Measurements from ENCODE around the gene IFNL3. TPM values are rescaled to one million over a fixed set of nuclear protein-coding genes. Genes with fewer than 3 reads are reported as not detected.

IFNL3 gene
- total and polyA plus RNA-seq, 4 donors = not detected

DNA sequence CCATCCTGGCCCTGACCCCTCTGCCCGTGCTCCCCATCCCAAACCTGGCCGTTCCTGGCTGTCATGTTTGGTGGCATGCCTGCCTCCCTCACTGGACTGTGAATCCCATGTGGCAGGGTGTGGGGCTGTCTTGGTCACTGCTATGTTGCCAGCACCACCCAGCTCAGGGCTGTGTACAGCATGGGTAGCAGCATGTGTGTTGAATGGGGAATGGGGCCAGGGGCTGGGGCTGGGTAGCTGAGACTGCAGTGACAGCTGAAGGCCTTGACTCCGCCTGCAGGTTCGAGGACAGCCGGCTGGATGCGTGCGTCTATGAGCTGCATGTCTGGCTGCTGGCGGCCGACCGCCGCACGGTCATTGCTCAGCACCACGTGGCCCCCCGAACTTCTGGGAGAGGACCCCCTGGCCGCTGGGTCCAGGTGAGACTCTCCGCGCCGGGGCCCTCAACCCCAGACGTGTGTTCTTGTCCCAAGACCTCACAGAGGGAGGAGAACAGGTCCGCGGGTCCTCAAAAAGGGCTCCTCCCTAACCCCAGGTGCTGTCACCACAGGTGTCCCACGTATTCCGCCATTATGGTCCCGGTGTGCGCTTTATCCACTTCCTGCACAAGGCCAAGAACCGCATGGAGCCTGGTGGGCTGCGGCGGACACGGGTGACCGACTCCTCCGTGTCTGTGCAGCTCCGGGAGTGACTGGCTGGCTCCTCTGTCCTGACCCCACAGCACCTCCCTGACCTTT is 44.6 kb downstream of the IFNL3 start:
- Histone ChIP-seq H3K9ac (ENCODE audit: low read depth in 1 of 2, low read length in 2 of 2) (no peak overlapping the region), H3K27me3 (ENCODE audit: control insufficient read depth in 4 of 4, insufficient read depth in 4 of 4, low read length in 3 of 4) (peaks cover 2 to 20% (median 6%) of the 10 kb centered on the region in 4 donors), H3K4me1 (ENCODE audit: control insufficient read depth in 4 of 4, insufficient read depth in 4 of 4, low read length in 3 of 4) (peaks cover 0 to 8% (median 2%) of the 10 kb centered on the region in 4 donors), H3K36me3 (ENCODE audit: control insufficient read depth in 4 of 4, insufficient read depth in 3 of 4, low read depth in 1 of 4, low read length in 3 of 4) (no peaks in the 10 kb centered on the region), H3K27ac (ENCODE audit: low read depth in 1 of 2, low read length in 2 of 2) (no peak overlapping the region), H3K4me3 (ENCODE audit: low read depth in 1 of 3, low read length in 3 of 3) (no peak overlapping the region), H3K9me3 (ENCODE audit: control insufficient read depth in 4 of 4, low read length in 3 of 4) (no peaks in the 10 kb centered on the region)
- WGBS = 82% methylated on average over 32 of the region's 32 CpGs
- TF ChIP-seq HNF4G (IDR thresholded peaks at IDR 0.05) = no peak
- TF ChIP-seq FOXA1 (IDR thresholded peaks at IDR 0.05) = no peak
- no peak for TF ChIP-seq EGR1 (IDR thresholded peaks at IDR 0.05; ENCODE audit: low read depth in 2 of 2)
- TF ChIP-seq, protein P1, sequence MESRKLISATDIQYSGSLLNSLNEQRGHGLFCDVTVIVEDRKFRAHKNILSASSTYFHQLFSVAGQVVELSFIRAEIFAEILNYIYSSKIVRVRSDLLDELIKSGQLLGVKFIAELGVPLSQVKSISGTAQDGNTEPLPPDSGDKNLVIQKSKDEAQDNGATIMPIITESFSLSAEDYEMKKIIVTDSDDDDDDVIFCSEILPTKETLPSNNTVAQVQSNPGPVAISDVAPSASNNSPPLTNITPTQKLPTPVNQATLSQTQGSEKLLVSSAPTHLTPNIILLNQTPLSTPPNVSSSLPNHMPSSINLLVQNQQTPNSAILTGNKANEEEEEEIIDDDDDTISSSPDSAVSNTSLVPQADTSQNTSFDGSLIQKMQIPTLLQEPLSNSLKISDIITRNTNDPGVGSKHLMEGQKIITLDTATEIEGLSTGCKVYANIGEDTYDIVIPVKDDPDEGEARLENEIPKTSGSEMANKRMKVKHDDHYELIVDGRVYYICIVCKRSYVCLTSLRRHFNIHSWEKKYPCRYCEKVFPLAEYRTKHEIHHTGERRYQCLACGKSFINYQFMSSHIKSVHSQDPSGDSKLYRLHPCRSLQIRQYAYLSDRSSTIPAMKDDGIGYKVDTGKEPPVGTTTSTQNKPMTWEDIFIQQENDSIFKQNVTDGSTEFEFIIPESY (IDR thresholded peaks at IDR 0.05) = no peak
- no peak for TF ChIP-seq FOXA2 (IDR thresholded peaks at IDR 0.05)
- no peak for TF ChIP-seq RAD21 (IDR thresholded peaks at IDR 0.05)
- TF ChIP-seq, protein P2, sequence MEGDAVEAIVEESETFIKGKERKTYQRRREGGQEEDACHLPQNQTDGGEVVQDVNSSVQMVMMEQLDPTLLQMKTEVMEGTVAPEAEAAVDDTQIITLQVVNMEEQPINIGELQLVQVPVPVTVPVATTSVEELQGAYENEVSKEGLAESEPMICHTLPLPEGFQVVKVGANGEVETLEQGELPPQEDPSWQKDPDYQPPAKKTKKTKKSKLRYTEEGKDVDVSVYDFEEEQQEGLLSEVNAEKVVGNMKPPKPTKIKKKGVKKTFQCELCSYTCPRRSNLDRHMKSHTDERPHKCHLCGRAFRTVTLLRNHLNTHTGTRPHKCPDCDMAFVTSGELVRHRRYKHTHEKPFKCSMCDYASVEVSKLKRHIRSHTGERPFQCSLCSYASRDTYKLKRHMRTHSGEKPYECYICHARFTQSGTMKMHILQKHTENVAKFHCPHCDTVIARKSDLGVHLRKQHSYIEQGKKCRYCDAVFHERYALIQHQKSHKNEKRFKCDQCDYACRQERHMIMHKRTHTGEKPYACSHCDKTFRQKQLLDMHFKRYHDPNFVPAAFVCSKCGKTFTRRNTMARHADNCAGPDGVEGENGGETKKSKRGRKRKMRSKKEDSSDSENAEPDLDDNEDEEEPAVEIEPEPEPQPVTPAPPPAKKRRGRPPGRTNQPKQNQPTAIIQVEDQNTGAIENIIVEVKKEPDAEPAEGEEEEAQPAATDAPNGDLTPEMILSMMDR (IDR thresholded peaks at IDR 0.05; ENCODE audit: low read depth, low read length, missing input control) = no peak
- TF ChIP-seq, protein P3, sequence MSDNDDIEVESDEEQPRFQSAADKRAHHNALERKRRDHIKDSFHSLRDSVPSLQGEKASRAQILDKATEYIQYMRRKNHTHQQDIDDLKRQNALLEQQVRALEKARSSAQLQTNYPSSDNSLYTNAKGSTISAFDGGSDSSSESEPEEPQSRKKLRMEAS (IDR thresholded peaks at IDR 0.05) = no peak
- TF ChIP-seq HNF4A (conservative IDR thresholded peaks at IDR 0.05) = no peak
- no peak for TF ChIP-seq YY1 (IDR thresholded peaks at IDR 0.05)
- TF ChIP-seq GABPA (IDR thresholded peaks at IDR 0.05 in 1 of 2, conservative IDR thresholded peaks at IDR 0.05 in 1 of 2) = no peak
- no peak for TF ChIP-seq NR2F2 (IDR thresholded peaks at IDR 0.05)
- TF ChIP-seq REST (IDR thresholded peaks at IDR 0.05) = no peak
- no peak for TF ChIP-seq TAF1 (conservative IDR thresholded peaks at IDR 0.05)
- DNase-seq (ENCODE audit: low spot score) = no peak

- DNase-seq (ENCODE audit: low spot score) = no peak
- H3K9ac ChIP-seq (ENCODE audit: low read depth in 1 of 2, low read length in 2 of 2) = no peak overlapping the region
- no peaks in the 10 kb centered on the region for H3K9me3 ChIP-seq (ENCODE audit: control insufficient read depth in 4 of 4, low read length in 3 of 4)
- H3K27ac ChIP-seq (ENCODE audit: low read depth in 1 of 2, low read length in 2 of 2) = no peak overlapping the region
- H3K4me3 ChIP-seq (ENCODE audit: low read depth in 1 of 3, low read length in 3 of 3) = no peak overlapping the region
- WGBS = 43% methylated on average over 11 of the region's 11 CpGs
- H3K36me3 ChIP-seq (ENCODE audit: control insufficient read depth in 4 of 4, insufficient read depth in 3 of 4, low read depth in 1 of 4, low read length in 3 of 4) = no peaks in the 10 kb centered on the region
- peaks cover 2 to 20% (median 5%) of the 10 kb centered on the region in 4 donors for H3K27me3 ChIP-seq (ENCODE audit: control insufficient read depth in 4 of 4, insufficient read depth in 4 of 4, low read length in 3 of 4)
- H3K4me1 ChIP-seq (ENCODE audit: control insufficient read depth in 4 of 4, insufficient read depth in 4 of 4, low read length in 3 of 4) = peaks cover 0 to 8% (median 2%) of the 10 kb centered on the region in 4 donors
- no peak for TF ChIP-seq TAF1 (conservative IDR thresholded peaks at IDR 0.05)
- TF ChIP-seq FOXA1 (IDR thresholded peaks at IDR 0.05) = no peak
- no peak for TF ChIP-seq REST (IDR thresholded peaks at IDR 0.05)
- TF ChIP-seq EGR1 (IDR thresholded peaks at IDR 0.05; ENCODE audit: low read depth in 2 of 2) = no peak
- TF ChIP-seq RXRA (IDR thresholded peaks at IDR 0.05) = no peak
- TF ChIP-seq, protein P2 (IDR thresholded peaks at IDR 0.05; ENCODE audit: low read depth, low read length, missing input control) = no peak
Measured at GRCh38 chr19:39199025-39199424, 45.8 kb downstream of the IFNL3 start.
